ENCODE results near the gene SIGMAR1.

DNA sequence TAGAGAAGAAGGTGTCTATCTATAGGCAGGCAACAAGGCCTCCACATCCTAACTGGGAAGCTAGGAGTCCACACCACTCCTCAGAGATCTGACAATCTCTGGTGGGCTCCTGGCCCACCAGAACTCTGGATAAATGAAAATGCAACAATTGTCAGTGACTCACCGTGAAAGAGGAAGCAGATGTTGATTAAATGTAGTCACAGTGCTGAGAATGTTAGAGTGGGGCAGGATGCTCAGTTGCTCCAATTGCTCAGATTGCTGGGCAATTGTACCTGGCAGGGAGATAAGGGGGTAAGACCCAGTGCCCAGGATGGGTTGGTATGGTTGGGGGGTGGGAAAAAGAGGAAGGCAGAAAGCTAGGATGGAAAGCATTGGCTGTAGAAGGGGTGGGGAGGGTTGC lies 49.1 kb upstream of the SIGMAR1 start:
- TF ChIP-seq, protein P1, sequence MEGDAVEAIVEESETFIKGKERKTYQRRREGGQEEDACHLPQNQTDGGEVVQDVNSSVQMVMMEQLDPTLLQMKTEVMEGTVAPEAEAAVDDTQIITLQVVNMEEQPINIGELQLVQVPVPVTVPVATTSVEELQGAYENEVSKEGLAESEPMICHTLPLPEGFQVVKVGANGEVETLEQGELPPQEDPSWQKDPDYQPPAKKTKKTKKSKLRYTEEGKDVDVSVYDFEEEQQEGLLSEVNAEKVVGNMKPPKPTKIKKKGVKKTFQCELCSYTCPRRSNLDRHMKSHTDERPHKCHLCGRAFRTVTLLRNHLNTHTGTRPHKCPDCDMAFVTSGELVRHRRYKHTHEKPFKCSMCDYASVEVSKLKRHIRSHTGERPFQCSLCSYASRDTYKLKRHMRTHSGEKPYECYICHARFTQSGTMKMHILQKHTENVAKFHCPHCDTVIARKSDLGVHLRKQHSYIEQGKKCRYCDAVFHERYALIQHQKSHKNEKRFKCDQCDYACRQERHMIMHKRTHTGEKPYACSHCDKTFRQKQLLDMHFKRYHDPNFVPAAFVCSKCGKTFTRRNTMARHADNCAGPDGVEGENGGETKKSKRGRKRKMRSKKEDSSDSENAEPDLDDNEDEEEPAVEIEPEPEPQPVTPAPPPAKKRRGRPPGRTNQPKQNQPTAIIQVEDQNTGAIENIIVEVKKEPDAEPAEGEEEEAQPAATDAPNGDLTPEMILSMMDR (IDR thresholded peaks at IDR 0.05), result no peak
- TF ChIP-seq POLR2A (IDR thresholded peaks at IDR 0.05), result no peak
